SU-DHL-6 (cell line): ENCODE results near the gene POM121C.
"Not testable (repeated sequence)": the region's sequence is repeated elsewhere in the genome, so short reads cannot be mapped to it uniquely, and the experiment has no call there.

Experiments used
- H2AFZ ChIP-seq: fragments of 200-600 bp; sonication (generic); 2 replicates; pipeline ENCODE4 v1.6.1; 2014; ENCODE audit warnings: low read depth, mild to moderate bottlenecking, moderate library complexity, mixed read lengths, antibody characterized with exemption, low read length; ENCODE audit not compliant: severe bottlenecking
- H3F3A ChIP-seq: fragments of 200-600 bp; shearing (Covaris generic); 2 replicates; pipeline ENCODE4 v1.6.0; 2016; ENCODE audit warnings: antibody characterized with exemption, mild to moderate bottlenecking; ENCODE audit not compliant: insufficient read depth
- H3K27ac ChIP-seq: fragments of 200-600 bp; sonication (generic); 2 replicates; pipeline ENCODE4 v1.5.1; 2016; ENCODE audit warnings: low read depth, mild to moderate bottlenecking, low read length, moderate library complexity, mixed read lengths
- H3K27me3 ChIP-seq: fragments of 200-600 bp; sonication (generic), shearing (Covaris generic); 2 replicates; pipeline ENCODE4 v1.6.0; 2014; ENCODE audit warnings: mild to moderate bottlenecking, low read length
- H3K36me3 ChIP-seq: fragments of 200-600 bp; sonication (generic); 2 replicates; pipeline ENCODE4 v1.6.1; 2014; ENCODE audit warnings: mild to moderate bottlenecking, low read length, mixed read lengths
- H3K4me2 ChIP-seq: fragments of 300-600, 200-600 bp; shearing (Covaris generic), sonication (generic); 2 replicates; pipeline ENCODE4 v1.6.0; 2014; ENCODE audit warnings: low read length, low read depth, mild to moderate bottlenecking; ENCODE audit not compliant: poor library complexity, severe bottlenecking
- H3K4me3 ChIP-seq: fragments of 200-600 bp; sonication (generic); 2 replicates; pipeline ENCODE4 v1.5.1; 2014; ENCODE audit warnings: antibody characterized with exemption, low read length, mild to moderate bottlenecking, mixed read lengths; ENCODE audit not compliant: insufficient read depth, poor library complexity, severe bottlenecking
- H3K79me2 ChIP-seq: fragments of 200-600 bp; sonication (generic); 2 replicates; pipeline ENCODE4 v1.6.1; 2014; ENCODE audit warnings: mild to moderate bottlenecking, low read length, moderate library complexity; ENCODE audit not compliant: insufficient read depth
- H3K9ac ChIP-seq: fragments of 200-600 bp; sonication (generic); 2 replicates; pipeline ENCODE4 v1.7.0; 2014; ENCODE audit warnings: mild to moderate bottlenecking, low read length
- H3K9me2 ChIP-seq: fragments of 200-600 bp; sonication (generic); replicated peaks from 2 replicates; pipeline ENCODE4 v1.6.1; 2014; ENCODE audit warnings: low read length; ENCODE audit not compliant: insufficient read depth
- H3K9me3 ChIP-seq: fragments of 200-600 bp; sonication (generic); 2 replicates; pipeline ENCODE4 v1.6.1; 2014; ENCODE audit warnings: low read length, mixed read lengths; ENCODE audit not compliant: insufficient read depth
- H4K20me1 ChIP-seq: fragments of 200-600 bp; sonication (generic); 2 replicates; pipeline ENCODE4 v1.6.1; 2014; ENCODE audit warnings: low read depth, mild to moderate bottlenecking, antibody characterized with exemption, low read length, moderate library complexity, mixed read lengths
- EZH2phosphoT487 ChIP-seq: fragments of 200-600 bp; sonication (generic), shearing (Covaris generic); conservative IDR thresholded peaks from 2 replicates; pipeline ENCODE4 v1.6.1; 2018; ENCODE audit warnings: mild to moderate bottlenecking, antibody characterized with exemption, low read length, moderate library complexity, mixed read lengths

POM121C gene

GRCh38 chr7:75531359-75531821 lies 45.3 kb upstream of the POM121C start:
- H2AFZ ChIP-seq: no peak overlapping the region
- H3K27me3 ChIP-seq: no peaks in the 10 kb centered on the region
- H4K20me1 ChIP-seq: no peaks in the 10 kb centered on the region
- no peaks in the 10 kb centered on the region for H3K9me2 ChIP-seq
- H3K27ac ChIP-seq: no peak overlapping the region
- H3F3A ChIP-seq: no peaks in the 10 kb centered on the region
- no peak overlapping the region for H3K4me3 ChIP-seq
- H3K4me2 ChIP-seq: no peak overlapping the region
- peaks cover 14% of the 10 kb centered on the region for H3K79me2 ChIP-seq
- no peak overlapping the region for H3K9ac ChIP-seq
- no peaks in the 10 kb centered on the region for H3K36me3 ChIP-seq
- no peaks in the 10 kb centered on the region for H3K9me3 ChIP-seq
- no peak for TF ChIP-seq EZH2phosphoT487

GRCh38 chr7:75527224-75527722 lies 41.2 kb upstream of the POM121C start:
- not testable (repeated sequence) for H3K27me3 ChIP-seq, H4K20me1 ChIP-seq, H2AFZ ChIP-seq, H3F3A ChIP-seq, H3K9me2 ChIP-seq, H3K9me3 ChIP-seq
- Histone ChIP-seq H3K79me2 (peaks cover 28% of the 10 kb centered on the region), H3K4me2 (peak overlapping the region; percentile 59), H3K27ac (peak overlapping the region; percentile 50), H3K36me3 (peaks cover 15% of the 10 kb centered on the region), H3K9ac (peak overlapping the region; percentile 93), H3K4me3 (peak overlapping the region; percentile 88)

GRCh38 chr7:75521727-75522126 lies 35.6 kb upstream of the POM121C start:
- not testable (repeated sequence) for H4K20me1 ChIP-seq, H3K9ac ChIP-seq, H3K27me3 ChIP-seq, H3K4me3 ChIP-seq, H3K4me2 ChIP-seq, H2AFZ ChIP-seq, H3K9me2 ChIP-seq, H3K9me3 ChIP-seq, H3K27ac ChIP-seq, H3F3A ChIP-seq
- peaks cover 25% of the 10 kb centered on the region for H3K36me3 ChIP-seq
- H3K79me2 ChIP-seq: peaks cover 29% of the 10 kb centered on the region

- not testable (repeated sequence) for H3K27ac ChIP-seq, H3K4me3 ChIP-seq, H4K20me1 ChIP-seq, H3K9ac ChIP-seq, H3K4me2 ChIP-seq, H3K9me2 ChIP-seq, H3F3A ChIP-seq, H3K27me3 ChIP-seq, H3K9me3 ChIP-seq, H2AFZ ChIP-seq
- Histone ChIP-seq H3K36me3 (peaks cover 23% of the 10 kb centered on the region), H3K79me2 (peaks cover 16% of the 10 kb centered on the region; the same call in 1 of the 2 replicates)
Observed at GRCh38 chr7:75518842-75519241, 32.7 kb upstream of the POM121C start.

- not testable (repeated sequence) for H3K36me3 ChIP-seq, H2AFZ ChIP-seq, H3K4me2 ChIP-seq, H3F3A ChIP-seq, H3K9ac ChIP-seq, H3K9me3 ChIP-seq, H4K20me1 ChIP-seq, H3K27me3 ChIP-seq, H3K79me2 ChIP-seq, H3K27ac ChIP-seq, H3K4me3 ChIP-seq, H3K9me2 ChIP-seq
Observed at GRCh38 chr7:75509033-75509432, 22.9 kb upstream of the POM121C start.

GRCh38 chr7:75492020-75492419 lies 5.9 kb upstream of the POM121C start, which contains the start of gene SPDYE5:
Gene SPDYE5 (plus strand): TSS chr7:75492320. CDS start chr7:75494048, 1,728 bp downstream.
- H4K20me1 ChIP-seq, H3K9me3 ChIP-seq: not testable (repeated sequence)

GRCh38 chr7:75485355-75485978 lies 632 bp downstream of the POM121C start:
- peak overlapping the region; percentile 81 for H3K4me3 ChIP-seq
- H3F3A ChIP-seq, H3K36me3 ChIP-seq, H3K9me3 ChIP-seq, H4K20me1 ChIP-seq, H3K27me3 ChIP-seq, H3K27ac ChIP-seq, H3K9me2 ChIP-seq: not testable (repeated sequence)
- peak overlapping the region; percentile 74 for H3K9ac ChIP-seq
- peaks cover 23% of the 10 kb centered on the region; the same call in 1 of the 2 replicates for H3K79me2 ChIP-seq
- peak overlapping the region; percentile 52 for H3K4me2 ChIP-seq
- peak overlapping the region; percentile 57 for H2AFZ ChIP-seq

More at GRCh38 chr7:75492020-75492419, 5.9 kb upstream of the POM121C start, which contains the start of gene SPDYE5:
- not testable (repeated sequence) for H3K36me3 ChIP-seq, H3K9me2 ChIP-seq, H3K4me3 ChIP-seq, H3K79me2 ChIP-seq, H2AFZ ChIP-seq, H3K27me3 ChIP-seq, H3K4me2 ChIP-seq, H3K9ac ChIP-seq, H3K27ac ChIP-seq, H3F3A ChIP-seq

GRCh38 chr7:75480313-75480712 lies 5.8 kb downstream of the POM121C start:
- H3K9me3 ChIP-seq, H3K9ac ChIP-seq, H3K4me3 ChIP-seq, H4K20me1 ChIP-seq, H3K27me3 ChIP-seq, H3K36me3 ChIP-seq, H3K27ac ChIP-seq, H3K4me2 ChIP-seq, H2AFZ ChIP-seq, H3K9me2 ChIP-seq, H3F3A ChIP-seq: not testable (repeated sequence)
- H3K79me2 ChIP-seq: peaks cover 30% of the 10 kb centered on the region; the same call in 1 of the 2 replicates
